ENCODE results near the gene TAMALIN. TPM values are rescaled to one million over a fixed set of nuclear protein-coding genes. Genes with fewer than 3 reads are reported as not detected.

The TAMALIN gene
- total RNA-seq, 1 donor from 2014 or later = 31.3 TPM

DNA sequence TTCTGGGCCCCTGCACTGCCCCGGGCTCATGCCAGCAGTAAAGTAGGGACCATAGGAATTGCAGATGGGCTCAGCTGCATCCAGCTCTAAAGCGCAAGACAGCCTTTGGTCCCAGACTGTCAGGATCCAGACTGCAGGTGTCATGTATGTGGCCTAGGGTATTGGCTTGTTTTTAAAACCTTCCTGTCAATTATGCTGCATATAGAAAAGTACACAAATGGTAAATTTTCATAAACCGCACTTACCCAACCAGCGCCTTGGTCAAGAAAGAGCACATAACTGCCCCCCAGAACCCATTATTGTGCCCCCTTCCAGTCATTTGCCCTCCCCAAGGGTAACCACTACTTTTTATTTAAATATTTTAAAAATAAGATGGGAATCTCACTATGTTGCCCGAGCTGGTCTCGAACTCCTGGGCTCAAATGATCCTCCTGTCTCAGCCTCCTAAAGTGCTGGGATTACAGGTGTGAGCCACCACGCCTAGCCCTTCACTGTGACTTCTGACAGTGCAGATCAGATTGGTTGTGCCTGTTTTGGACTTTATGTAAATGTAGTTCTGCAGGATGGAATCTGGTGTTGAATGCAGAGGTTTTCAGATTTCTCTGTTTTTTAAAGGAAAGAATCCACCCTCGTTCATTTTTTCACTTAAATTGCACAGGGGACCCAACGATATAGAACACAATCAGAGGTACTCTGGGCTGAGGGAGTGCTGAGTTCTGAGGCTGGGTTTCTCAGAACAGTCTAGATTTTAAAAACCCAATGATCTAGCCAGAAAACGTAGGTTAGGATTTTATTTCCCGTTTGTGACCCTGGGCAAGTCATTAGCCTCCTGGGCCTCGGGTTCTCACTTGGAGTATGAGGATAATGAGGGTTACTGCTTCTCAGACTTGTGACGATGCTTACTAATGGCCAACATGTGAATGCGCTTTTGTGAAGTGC lies 51.2 kb downstream of the TAMALIN start:
- Mint-ChIP-seq H3K4me1 (ENCODE audit: low read depth, unreplicated experiment) (peaks cover 8% of the 10 kb centered on the region), H3K36me3 (ENCODE audit: unreplicated experiment) (no peaks in the 10 kb centered on the region), H3K27ac (ENCODE audit: unreplicated experiment) (no peak overlapping the region), H3K27me3 (ENCODE audit: unreplicated experiment) (no peaks in the 10 kb centered on the region), H3K4me3 (ENCODE audit: unreplicated experiment) (no peak overlapping the region), H3K9me3 (ENCODE audit: unreplicated experiment) (no peaks in the 10 kb centered on the region)
- no peak for DNase-seq
- TF ChIP-seq, protein P1, sequence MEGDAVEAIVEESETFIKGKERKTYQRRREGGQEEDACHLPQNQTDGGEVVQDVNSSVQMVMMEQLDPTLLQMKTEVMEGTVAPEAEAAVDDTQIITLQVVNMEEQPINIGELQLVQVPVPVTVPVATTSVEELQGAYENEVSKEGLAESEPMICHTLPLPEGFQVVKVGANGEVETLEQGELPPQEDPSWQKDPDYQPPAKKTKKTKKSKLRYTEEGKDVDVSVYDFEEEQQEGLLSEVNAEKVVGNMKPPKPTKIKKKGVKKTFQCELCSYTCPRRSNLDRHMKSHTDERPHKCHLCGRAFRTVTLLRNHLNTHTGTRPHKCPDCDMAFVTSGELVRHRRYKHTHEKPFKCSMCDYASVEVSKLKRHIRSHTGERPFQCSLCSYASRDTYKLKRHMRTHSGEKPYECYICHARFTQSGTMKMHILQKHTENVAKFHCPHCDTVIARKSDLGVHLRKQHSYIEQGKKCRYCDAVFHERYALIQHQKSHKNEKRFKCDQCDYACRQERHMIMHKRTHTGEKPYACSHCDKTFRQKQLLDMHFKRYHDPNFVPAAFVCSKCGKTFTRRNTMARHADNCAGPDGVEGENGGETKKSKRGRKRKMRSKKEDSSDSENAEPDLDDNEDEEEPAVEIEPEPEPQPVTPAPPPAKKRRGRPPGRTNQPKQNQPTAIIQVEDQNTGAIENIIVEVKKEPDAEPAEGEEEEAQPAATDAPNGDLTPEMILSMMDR (IDR thresholded peaks at IDR 0.05; ENCODE audit: partially characterized antibody, unreplicated experiment) = no peak

DNA sequence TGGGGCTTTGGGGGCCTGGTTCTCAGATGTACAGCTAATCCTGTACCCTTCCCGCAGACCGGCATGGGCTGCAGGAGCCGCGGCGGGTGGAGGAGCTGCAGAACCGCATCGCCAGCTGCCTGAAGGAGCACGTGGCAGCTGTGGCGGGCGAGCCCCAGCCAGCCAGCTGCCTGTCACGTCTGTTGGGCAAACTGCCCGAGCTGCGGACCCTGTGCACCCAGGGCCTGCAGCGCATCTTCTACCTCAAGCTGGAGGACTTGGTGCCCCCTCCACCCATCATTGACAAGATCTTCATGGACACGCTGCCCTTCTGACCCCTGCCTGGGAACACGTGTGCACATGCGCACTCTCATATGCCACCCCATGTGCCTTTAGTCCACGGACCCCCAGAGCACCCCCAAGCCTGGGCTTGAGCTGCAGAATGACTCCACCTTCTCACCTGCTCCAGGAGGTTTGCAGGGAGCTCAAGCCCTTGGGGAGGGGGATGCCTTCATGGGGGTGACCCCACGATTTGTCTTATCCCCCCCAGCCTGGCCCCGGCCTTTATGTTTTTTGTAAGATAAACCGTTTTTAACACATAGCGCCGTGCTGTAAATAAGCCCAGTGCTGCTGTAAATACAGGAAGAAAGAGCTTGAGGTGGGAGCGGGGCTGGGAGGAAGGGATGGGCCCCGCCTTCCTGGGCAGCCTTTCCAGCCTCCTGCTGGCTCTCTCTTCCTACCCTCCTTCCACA lies 52.0 kb downstream of the TAMALIN start:
- Mint-ChIP-seq H3K27ac (ENCODE audit: unreplicated experiment) (peak overlapping the region; percentile 59), H3K36me3 (ENCODE audit: unreplicated experiment) (no peaks in the 10 kb centered on the region), H3K4me1 (ENCODE audit: low read depth, unreplicated experiment) (peaks cover 11% of the 10 kb centered on the region), H3K9me3 (ENCODE audit: unreplicated experiment) (no peaks in the 10 kb centered on the region), H3K4me3 (ENCODE audit: unreplicated experiment) (no peak overlapping the region), H3K27me3 (ENCODE audit: unreplicated experiment) (no peaks in the 10 kb centered on the region)
- TF ChIP-seq, protein P1 (IDR thresholded peaks at IDR 0.05; ENCODE audit: partially characterized antibody, unreplicated experiment) = no peak
- DNase-seq = no peak

DNA sequence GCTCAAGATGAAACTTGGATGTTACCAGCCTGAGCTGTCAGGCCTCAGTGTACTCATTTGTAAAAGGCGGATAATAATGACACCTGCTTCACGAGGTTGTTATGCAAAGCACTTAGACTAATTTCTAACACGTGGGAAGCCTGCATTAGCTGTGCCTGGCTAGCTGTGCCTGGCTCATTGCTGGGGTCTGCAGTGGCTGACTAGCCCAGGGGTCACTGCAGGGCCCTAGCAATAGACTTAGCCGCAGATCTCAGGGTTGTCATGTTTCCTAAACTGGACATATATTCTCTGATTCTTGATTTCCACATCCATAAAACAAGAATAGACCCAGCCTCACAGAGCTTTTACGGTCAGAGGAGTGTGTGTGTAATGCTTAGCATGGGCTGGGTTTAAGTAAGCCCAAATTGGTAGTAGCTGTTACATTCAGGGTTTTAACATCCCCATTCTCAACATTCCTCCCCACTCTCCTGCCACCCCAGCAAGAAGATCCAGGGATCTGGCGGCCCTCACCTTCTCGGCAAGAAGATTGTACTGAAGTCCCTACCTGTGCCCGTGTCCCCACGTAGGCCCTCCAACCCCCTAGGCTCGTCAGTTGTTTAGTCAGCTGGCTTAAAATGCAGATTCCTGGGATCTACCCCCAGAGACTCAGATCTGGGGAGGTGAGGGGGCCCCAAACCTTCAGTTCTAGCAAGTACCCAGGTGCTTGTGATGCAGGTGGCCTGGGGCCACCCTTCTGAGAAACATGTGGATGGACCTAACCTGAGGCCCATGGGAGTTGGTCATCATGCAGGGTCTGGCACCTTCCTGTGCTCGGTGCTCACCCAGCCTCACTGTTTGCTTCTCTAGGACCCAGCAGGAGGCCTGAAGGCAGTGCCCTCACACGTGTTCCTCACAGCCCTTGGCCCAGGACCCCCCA lies 53.1 kb downstream of the TAMALIN start:
- no peak for DNase-seq
- TF ChIP-seq, protein P1 (IDR thresholded peaks at IDR 0.05; ENCODE audit: partially characterized antibody, unreplicated experiment) = no peak
- no peak overlapping the region for H3K27ac Mint-ChIP-seq (ENCODE audit: unreplicated experiment)

DNA sequence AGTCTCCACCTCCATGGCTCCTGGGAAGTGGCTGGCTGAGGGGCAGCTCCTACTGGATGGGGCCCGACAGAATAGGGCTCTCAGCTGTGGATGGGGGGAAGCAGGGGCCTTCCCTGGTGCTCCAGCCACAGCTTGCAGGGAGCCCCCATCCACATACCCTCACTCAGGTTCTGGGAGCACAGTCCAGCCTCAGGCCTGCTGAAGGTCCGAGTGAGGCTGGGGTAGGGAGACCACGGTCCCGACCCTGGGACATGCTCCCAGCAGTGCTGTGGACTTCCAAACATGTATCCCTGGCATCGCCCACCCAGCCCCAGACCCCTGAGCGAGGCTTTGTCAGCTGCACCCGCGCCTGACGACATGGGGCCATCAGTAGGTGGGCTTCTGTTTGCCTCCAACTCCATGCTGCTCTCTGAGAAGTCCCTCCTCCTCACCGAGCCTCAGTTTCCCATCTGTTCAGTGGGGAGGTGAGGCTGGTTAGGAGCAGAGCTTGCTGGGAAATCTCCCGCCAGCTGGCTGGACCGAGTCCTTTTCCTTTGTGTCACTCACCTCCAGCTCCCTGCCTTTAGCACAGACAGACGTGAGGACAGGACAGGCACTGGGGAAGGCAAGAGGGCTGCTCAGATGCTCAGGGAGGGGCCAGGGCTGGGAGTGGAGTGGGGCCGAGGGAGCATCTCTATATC lies 53.9 kb downstream of the TAMALIN start:
- peaks cover 3% of the 10 kb centered on the region for H3K27me3 Mint-ChIP-seq (ENCODE audit: unreplicated experiment)

More for the DNA sequence above, 53.1 kb downstream of the TAMALIN start:
- Mint-ChIP-seq H3K4me1 (ENCODE audit: low read depth, unreplicated experiment) (peaks cover 16% of the 10 kb centered on the region), H3K9me3 (ENCODE audit: unreplicated experiment) (no peaks in the 10 kb centered on the region), H3K27me3 (ENCODE audit: unreplicated experiment) (peaks cover 3% of the 10 kb centered on the region), H3K4me3 (ENCODE audit: unreplicated experiment) (no peak overlapping the region), H3K36me3 (ENCODE audit: unreplicated experiment) (no peaks in the 10 kb centered on the region)

More for the DNA sequence above, 53.9 kb downstream of the TAMALIN start:
- Mint-ChIP-seq H3K9me3 (ENCODE audit: unreplicated experiment) (no peaks in the 10 kb centered on the region), H3K4me1 (ENCODE audit: low read depth, unreplicated experiment) (peaks cover 16% of the 10 kb centered on the region), H3K27ac (ENCODE audit: unreplicated experiment) (no peak overlapping the region), H3K36me3 (ENCODE audit: unreplicated experiment) (no peaks in the 10 kb centered on the region), H3K4me3 (ENCODE audit: unreplicated experiment) (no peak overlapping the region)
- DNase-seq = no peak
- TF ChIP-seq, protein P1 (IDR thresholded peaks at IDR 0.05; ENCODE audit: partially characterized antibody, unreplicated experiment) = no peak

Data from glutamatergic neuron (in vitro differentiated cells).